Measurements from ENCODE around the gene BNIPL.

Gene BNIPL

DNA sequence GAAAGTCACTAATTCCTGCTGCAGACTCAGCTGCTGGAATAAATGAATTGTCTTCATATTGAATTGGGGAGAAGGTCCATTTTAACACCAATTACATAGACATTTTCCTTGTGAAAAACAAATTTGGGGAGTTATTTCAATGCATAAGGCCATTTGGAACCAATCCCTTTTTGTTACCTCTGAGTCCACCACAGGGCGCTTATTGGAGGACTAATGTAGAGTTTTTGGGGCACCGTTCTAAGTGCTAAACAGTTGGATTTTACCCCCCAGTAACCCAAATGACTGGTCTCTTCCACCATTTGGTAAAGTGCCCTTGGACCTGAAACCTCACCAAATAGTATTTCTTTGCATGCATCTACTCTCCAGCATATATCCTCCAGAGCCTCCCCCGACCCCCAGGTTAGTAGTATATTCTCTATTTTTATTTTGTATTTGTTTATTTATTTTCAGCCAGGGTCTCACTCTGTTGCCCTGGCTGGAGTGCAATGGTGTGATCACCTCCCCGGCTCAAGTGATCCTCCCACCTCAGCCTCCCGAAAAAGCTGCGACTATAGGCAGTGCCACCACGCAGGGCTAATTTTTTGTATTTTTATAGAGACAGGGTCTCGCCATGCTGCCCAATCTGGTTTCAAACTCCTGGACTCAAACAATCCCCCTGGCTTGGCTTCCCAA is 26.6 kb upstream of the BNIPL start:
- no peak for DNase-seq (ENCODE audit: low read depth in 2 of 2)

- DNase-seq (ENCODE audit: low read depth in 2 of 2), result no peak
Observed at GRCh38 chr1:151010346-151010726, 26.1 kb upstream of the BNIPL start.

- DNase-seq (ENCODE audit: low read depth in 2 of 2), result no peak
Observed at GRCh38 chr1:151011154-151011850, 25.1 kb upstream of the BNIPL start.

DNA sequence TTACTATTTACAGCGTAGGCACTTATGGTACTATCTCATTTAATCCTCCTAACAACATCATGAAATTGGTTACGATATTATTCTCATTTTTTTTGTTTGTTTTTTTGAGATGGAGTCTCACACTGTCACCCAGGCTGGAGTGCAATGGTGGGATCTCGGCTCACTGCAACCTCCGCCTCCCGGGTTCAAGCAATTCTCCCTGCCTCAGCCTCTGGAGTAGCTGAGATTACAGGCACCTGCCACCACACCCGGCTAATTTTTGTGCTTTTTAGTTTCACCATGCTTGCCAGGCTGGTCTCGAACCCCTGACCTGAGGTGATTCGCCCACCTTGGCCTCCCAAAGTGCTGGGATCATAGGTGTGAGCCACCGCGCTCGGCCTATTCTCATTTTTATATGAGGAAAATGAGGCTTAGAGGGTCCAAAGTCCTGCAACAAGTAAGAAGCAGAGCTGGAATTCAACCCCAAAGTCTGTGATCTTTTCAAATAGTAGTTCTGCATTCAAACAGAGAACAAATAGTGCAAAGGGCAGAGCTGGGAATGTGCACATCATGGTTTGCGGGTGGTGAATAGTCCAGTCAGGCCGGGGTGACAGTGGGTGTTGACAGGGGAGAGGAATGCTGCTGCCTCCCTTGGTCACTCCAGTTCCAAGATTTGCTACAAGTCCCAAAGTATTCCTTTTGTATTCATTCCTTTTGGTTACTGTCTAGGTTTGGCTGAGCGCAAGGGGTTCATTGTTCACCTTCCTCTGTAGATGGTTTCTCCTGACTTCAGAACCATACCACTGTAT is 23.5 kb upstream of the BNIPL start:
- no peak for DNase-seq (ENCODE audit: low read depth in 2 of 2)

- no peak for DNase-seq (ENCODE audit: low read depth in 2 of 2)
Observed at GRCh38 chr1:151013518-151013917, 22.9 kb upstream of the BNIPL start.

DNA sequence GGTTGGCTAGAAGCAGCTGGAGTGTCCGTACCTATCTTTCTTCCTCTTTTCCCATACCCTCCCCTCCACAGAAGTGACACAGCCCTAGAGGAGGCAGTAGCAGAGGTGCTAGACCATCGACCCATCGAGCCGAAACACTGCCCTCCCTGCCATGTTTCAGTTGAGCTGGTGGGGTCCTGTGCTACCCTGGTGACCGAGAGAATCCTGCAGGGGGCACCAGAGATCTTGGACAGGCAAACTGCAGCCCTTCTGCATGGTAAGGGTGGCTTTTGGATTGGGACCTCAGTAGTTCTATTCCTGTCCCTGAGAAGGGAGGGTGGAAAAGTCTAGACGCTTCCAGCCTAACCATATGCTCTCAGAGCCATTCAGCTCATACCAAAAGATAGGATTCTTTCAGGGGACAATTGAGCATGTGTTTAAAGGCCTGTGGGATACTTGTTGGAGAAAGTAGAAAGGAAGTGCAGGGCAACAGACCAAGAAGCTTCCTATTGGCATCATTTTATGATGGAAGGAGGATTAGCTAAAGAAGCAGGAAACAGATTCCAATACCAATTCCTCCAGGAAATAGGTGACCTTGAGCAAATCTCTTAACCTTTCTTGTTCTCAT is 11.7 kb upstream of the BNIPL start:
- DNase-seq (ENCODE audit: low read depth in 2 of 2), result peak; percentile 70 to 79

DNA sequence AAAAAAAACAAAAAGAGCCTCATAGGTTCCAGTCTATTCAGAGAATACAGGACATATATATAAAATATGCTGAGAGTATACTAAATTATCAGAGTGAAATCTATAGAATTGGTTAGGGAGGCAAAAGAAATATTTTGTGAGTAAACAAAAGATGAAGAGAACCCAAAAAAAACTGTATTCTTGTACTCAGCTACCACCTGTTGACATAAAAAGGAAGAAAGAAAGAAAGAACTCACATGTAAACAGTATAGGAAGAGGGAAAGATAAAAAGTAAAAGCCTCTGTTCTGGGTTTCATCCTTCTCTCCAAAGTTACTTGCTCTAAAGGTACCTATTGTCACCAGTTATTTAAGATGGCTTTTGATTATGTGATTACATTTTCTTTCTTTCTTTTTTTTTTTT is 9.9 kb upstream of the BNIPL start:
- DNase-seq (ENCODE audit: low read depth in 2 of 2), result no peak

DNA sequence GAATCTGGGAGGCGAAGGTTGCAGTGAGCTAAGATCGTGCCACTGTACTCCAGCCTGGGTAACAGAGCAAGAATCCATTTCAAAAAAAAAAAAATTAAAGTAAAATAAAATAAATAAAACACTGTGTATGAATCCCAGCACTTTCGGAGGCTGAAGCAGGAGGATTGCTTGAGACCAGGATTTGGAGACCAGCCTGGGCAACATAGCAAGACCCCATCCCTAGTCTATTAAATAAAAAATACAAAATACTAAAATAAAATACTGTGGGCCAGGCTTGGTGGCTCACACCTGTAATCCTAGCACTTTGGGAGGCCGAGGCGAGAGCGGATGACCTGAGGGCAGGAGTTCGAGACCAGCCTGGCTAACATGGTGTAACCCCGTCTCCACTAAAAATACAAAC is 4.2 kb upstream of the BNIPL start:
- DNase-seq (ENCODE audit: low read depth in 2 of 2), result no peak

DNA sequence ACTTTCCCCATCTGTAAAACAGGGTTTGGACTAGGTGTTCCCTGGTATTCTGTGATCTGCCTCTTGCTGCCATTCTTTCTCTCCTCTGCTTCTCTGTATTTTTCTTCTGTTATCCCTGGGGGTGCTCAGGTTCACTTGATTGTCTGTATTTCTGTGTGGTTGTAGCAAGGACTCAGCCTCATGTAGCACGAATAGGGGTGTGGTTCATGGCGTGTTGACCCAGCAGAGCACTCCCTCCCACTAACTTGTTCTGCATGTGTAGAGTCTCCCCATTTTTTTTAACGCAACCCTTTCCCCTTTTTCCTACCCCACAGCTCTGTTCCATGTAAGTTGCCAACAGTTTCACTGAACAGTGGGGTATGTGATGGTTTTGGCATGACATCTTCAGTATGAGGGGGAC is 1.2 kb upstream of the BNIPL start:
- no peak for DNase-seq (ENCODE audit: low read depth in 2 of 2)

DNA sequence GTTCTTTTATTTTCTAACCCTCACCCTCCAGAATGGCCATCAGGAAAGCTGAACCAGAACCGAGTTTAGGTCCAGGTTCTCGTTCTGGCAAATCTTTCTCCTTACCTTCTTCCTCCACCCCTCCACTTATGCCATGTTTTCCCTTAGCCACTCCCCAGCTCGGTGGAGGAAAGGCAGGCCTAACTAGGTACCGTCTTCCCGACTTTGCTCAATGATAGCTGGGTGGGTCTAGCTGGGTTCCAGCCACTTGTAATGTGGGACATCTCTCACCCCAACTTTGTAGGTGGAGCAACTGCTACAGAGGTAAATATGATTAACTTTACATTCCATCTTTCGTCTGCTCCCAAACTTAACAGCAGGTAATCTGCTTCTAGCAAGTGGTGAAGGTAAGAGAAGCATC is 646 bp downstream of the BNIPL start:
- no peak for DNase-seq (ENCODE audit: low read depth in 2 of 2)

DNA sequence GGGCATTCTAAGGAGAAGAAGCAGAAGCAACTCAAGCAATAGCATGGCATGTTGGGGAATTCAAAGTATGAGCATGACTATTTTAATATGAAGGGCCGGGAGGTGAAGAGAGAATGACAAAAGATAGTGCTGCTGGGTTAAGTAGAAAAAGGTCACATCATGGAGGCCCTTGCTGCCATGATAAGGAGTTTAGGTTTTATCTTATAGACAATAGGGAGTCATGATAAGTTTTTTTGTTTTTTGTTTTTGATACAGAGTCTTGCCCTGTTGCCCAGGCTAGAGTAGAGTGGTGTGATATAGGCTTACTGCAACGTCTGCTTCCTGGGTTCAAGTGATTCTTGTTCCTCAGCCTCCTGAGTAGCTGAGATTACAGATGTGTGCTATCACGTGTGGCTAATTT is 3.1 kb downstream of the BNIPL start:
- no peak for DNase-seq (ENCODE audit: low read depth in 2 of 2)

GRCh38 chr1:151043163-151043562 is 6.8 kb downstream of the BNIPL start:
- DNase-seq (ENCODE audit: low read depth in 2 of 2), result no peak

DNA sequence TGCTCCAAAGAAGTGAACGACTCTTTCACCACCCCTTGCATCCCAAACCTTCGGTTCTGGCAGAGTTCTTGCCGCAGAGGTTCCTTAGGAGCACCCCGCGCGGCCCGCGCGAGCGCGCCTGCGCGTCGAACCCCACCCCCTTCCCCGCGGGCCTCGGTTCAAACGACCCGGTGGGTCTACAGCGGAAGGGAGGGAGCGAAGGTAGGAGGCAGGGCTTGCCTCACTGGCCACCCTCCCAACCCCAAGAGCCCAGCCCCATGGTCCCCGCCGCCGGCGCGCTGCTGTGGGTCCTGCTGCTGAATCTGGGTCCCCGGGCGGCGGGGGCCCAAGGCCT is 11.2 kb downstream of the BNIPL start, which contains the start of gene C1orf56:
TSS of gene C1orf56 (plus strand) at position 161 of the 334 bp plus-strand sequence. CDS start at position 258, 97 bp downstream.
- DNase-seq (ENCODE audit: low read depth in 2 of 2), result peak in 1 of 2 donors; percentile 37

GRCh38 chr1:151047925-151048644 is 11.7 kb downstream of the BNIPL start:
- DNase-seq (ENCODE audit: low read depth in 2 of 2), result no peak

- no peak for DNase-seq (ENCODE audit: low read depth in 2 of 2)
Observed at GRCh38 chr1:151048645-151049032, 12.3 kb downstream of the BNIPL start.

DNA sequence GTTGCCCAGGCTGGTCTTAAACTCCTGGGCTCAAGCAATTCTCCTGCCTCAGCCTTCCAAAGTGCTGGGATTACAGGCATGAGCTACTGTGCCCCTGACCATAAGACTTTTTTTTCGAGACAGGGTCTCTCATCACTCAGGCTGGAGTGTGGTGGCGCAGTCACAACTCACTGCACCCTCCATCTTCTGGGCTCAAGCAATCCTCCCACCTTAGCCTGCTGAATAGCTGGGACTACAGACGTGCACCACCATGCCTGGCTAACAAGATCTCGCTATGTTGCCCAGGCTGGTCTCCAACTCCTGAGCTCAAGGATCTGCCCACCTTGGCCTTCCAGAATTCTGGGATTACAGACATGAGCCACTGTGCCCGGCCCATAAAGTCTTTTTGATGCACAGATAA is 13.1 kb downstream of the BNIPL start:
- no peak for DNase-seq (ENCODE audit: low read depth in 2 of 2)

GRCh38 chr1:151050051-151050688 is 13.8 kb downstream of the BNIPL start:
- DNase-seq (ENCODE audit: low read depth in 2 of 2), result no peak

- no peak for DNase-seq (ENCODE audit: low read depth in 2 of 2)
Observed at GRCh38 chr1:151051356-151052009, 15.1 kb downstream of the BNIPL start.

DNA sequence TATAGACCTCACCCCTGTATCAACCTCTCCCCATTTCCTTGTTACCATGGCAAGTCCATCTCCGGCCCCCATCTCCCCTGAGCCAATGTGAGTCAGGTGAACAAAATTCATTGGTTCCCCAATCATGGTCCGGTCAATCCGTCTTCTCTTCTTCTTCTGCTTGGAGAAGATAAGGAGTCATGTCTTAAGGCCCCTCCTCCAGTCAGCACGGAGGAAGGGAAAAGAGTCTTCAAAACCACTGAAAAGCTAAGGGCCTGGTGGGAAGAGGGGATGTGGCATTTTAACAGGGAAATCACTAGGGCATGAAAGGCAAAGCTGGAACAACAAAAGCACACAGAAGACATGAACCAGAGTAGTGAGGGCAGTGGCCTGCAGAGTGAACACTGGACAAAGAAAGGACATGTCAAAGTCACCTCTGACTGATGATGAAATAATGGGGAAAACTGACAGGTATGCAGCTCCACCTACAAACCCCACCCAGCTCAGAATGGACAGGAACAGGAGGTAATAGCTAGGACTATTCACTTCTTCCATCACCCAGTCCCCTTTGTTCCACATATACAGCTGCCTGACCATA is 18.7 kb downstream of the BNIPL start:
- no peak for DNase-seq (ENCODE audit: low read depth in 2 of 2)

DNA sequence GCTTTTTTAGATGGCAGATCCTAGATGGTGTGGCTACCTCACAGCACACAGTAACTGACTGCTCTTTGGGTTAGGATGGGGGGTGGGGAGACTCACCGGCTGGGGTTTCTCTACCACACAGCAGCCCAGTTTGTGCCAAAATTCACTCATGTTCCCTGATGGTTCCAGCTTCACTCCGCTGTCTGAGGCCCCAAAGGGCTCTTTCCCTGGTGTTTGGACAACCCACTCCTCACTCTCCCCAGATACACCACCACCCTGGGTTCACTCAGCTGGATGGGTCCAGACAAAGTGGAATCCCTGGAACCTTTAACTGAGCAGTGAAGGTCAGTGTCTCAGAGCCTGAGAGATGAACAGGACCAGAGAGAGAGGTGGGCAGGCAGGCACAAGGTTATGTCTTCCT is 19.2 kb downstream of the BNIPL start:
- no peak for DNase-seq (ENCODE audit: low read depth in 2 of 2)

All from stimulated activated CD8-positive, alpha-beta memory T cell treated with anti-CD3 and anti-CD28 coated beads, Interleukin-7, amount 100 ng/mL, for 1 hour (primary cell).